ENCODE results near the gene ST8SIA3.

DNA sequence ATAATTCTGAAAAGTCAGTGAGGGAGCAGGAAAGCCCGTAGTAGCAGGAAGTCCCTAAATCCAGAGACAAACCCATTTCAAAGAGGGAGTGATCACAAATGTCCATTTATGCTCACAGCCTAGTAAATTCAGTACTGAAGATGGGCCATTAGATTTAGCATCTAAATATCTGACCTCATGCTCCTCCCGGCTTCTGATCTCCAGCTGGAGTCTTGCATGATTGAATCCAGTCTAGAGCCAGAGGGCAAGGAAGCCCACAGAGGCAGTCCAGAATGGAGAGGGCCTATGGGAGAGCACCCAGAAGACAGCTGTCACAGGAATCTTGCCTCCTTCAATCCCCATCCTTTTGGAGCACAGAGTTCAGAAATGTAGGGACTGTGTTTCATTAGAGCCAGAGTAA lies 16.0 kb upstream of the ST8SIA3 start:
- TF ChIP-seq, protein P1, sequence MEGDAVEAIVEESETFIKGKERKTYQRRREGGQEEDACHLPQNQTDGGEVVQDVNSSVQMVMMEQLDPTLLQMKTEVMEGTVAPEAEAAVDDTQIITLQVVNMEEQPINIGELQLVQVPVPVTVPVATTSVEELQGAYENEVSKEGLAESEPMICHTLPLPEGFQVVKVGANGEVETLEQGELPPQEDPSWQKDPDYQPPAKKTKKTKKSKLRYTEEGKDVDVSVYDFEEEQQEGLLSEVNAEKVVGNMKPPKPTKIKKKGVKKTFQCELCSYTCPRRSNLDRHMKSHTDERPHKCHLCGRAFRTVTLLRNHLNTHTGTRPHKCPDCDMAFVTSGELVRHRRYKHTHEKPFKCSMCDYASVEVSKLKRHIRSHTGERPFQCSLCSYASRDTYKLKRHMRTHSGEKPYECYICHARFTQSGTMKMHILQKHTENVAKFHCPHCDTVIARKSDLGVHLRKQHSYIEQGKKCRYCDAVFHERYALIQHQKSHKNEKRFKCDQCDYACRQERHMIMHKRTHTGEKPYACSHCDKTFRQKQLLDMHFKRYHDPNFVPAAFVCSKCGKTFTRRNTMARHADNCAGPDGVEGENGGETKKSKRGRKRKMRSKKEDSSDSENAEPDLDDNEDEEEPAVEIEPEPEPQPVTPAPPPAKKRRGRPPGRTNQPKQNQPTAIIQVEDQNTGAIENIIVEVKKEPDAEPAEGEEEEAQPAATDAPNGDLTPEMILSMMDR (IDR thresholded peaks at IDR 0.05), result no peak
- TF ChIP-seq EP300 (IDR thresholded peaks at IDR 0.05; ENCODE audit: low read depth) (no peak), POLR2AphosphoS5 (IDR thresholded peaks at IDR 0.05) (no peak), POLR2A (IDR thresholded peaks at IDR 0.05) (no peak)
